DND-41 (cell line): Measurements from ENCODE around the gene KCNH1.

ENCODE experiments used
- ATAC-seq: fragments of 200-7000 bp; cut with Tn5 transposase; 3 replicates; pipeline ENCODE4 v1.9.1; 2021; ENCODE audit warnings: low read depth; ENCODE audit not compliant: insufficient read depth
- DNase-seq: peaks from one replicate; pipeline ENCODE4 v3.0.0-alpha.2; 2020
- H2AFZ ChIP-seq: 2 replicates; pipeline ENCODE4 v1.6.0; 2012; ENCODE audit warnings: low read depth, low read length
- H3K27ac ChIP-seq: 2 replicates; pipeline ENCODE4 v1.5.1; 2012; ENCODE audit warnings: low read length, inconsistent platforms
- H3K27me3 ChIP-seq: fragments of 200-600 bp; sonication (generic); 2 replicates; pipeline ENCODE4 v1.6.0; 2012; ENCODE audit warnings: low read length, mild to moderate bottlenecking, inconsistent platforms; ENCODE audit not compliant: insufficient read depth, poor library complexity
- H3K36me3 ChIP-seq: 2 replicates; pipeline ENCODE4 v1.5.1; 2012; ENCODE audit warnings: low read length, inconsistent platforms; ENCODE audit not compliant: insufficient read depth
- H3K4me1 ChIP-seq: 2 replicates; pipeline ENCODE4 v1.5.1; 2012; ENCODE audit warnings: mild to moderate bottlenecking, low read length; ENCODE audit not compliant: insufficient read depth
- H3K4me2 ChIP-seq: 2 replicates; pipeline ENCODE4 v1.6.0; 2012; ENCODE audit warnings: mild to moderate bottlenecking, moderate library complexity, low read length, inconsistent platforms; ENCODE audit not compliant: insufficient read depth
- H3K4me3 ChIP-seq, 2 experiments: fragments of 200-600 bp in 1 of 2; shearing (Covaris generic) in 1 of 2; 2 replicates each; pipeline ENCODE4 v1.5.1; 2012 to 2016; ENCODE audit warnings: inconsistent platforms in 2 of 2, low read length in 2 of 2, mild to moderate bottlenecking in 2 of 2, low read depth in 1 of 2, moderate library complexity in 1 of 2
- H3K79me2 ChIP-seq: 2 replicates; pipeline ENCODE4 v1.6.0; 2012; ENCODE audit warnings: low read length, inconsistent platforms; ENCODE audit not compliant: insufficient read depth
- H3K9ac ChIP-seq: 2 replicates; pipeline ENCODE4 v1.6.0; 2012; ENCODE audit warnings: low read depth, mild to moderate bottlenecking, inconsistent platforms, low read length, moderate library complexity
- H3K9me3 ChIP-seq: 2 replicates; pipeline ENCODE4 v1.5.1; 2012; ENCODE audit warnings: low read length, moderate library complexity, mild to moderate bottlenecking, inconsistent platforms; ENCODE audit not compliant: insufficient read depth, severe bottlenecking
- H4K20me1 ChIP-seq: 2 replicates; pipeline ENCODE4 v1.6.0; 2012; ENCODE audit warnings: low read length; ENCODE audit not compliant: insufficient read depth
- CTCF ChIP-seq: IDR thresholded peaks from 2 replicates; pipeline ENCODE4 v1.5.1; 2012; ENCODE audit warnings: borderline replicate concordance, low read length, moderate library complexity, mild to moderate bottlenecking; ENCODE audit not compliant: poor library complexity, severe bottlenecking; ENCODE audit errors: extremely low read depth
- EZH2 ChIP-seq: IDR thresholded peaks from 3 replicates; pipeline ENCODE4 v1.6.1; 2012; ENCODE audit warnings: borderline replicate concordance, low read depth, mild to moderate bottlenecking, moderate library complexity, low read length, inconsistent platforms; ENCODE audit not compliant: severe bottlenecking

The KCNH1 gene

GRCh38 chr1:210920258-210920657, 213.7 kb downstream of the KCNH1 start:
- Histone ChIP-seq H3K9me3 (no peaks in the 10 kb centered on the region), H2AFZ (no peak overlapping the region), H3K79me2 (no peaks in the 10 kb centered on the region), H3K4me2 (no peak overlapping the region), H3K27ac (no peak overlapping the region), H4K20me1 (no peaks in the 10 kb centered on the region), H3K9ac (no peak overlapping the region), H3K27me3 (peaks cover 6% of the 10 kb centered on the region), H3K4me1 (no peaks in the 10 kb centered on the region), H3K36me3 (no peaks in the 10 kb centered on the region), H3K4me3 (no peak overlapping the region)
- TF ChIP-seq CTCF (no peak), EZH2 (no peak)
- no peak for ATAC-seq
- no peak for DNase-seq

GRCh38 chr1:210918893-210919292, 215.1 kb downstream of the KCNH1 start:
- no peak for TF ChIP-seq EZH2
- TF ChIP-seq CTCF: no peak
- H4K20me1 ChIP-seq: no peaks in the 10 kb centered on the region
- DNase-seq (no peak), ATAC-seq (no peak)
- H3K36me3 ChIP-seq: no peaks in the 10 kb centered on the region
- H3K9ac ChIP-seq: no peak overlapping the region
- no peaks in the 10 kb centered on the region for H3K4me1 ChIP-seq
- H3K27ac ChIP-seq: no peak overlapping the region
- no peak overlapping the region for H3K4me2 ChIP-seq
- no peak overlapping the region for H3K4me3 ChIP-seq
- no peaks in the 10 kb centered on the region for H3K9me3 ChIP-seq
- H3K79me2 ChIP-seq: no peaks in the 10 kb centered on the region
- H2AFZ ChIP-seq: no peak overlapping the region
- H3K27me3 ChIP-seq: peaks cover 6% of the 10 kb centered on the region

- Histone ChIP-seq H3K4me3 (no peak overlapping the region), H4K20me1 (no peaks in the 10 kb centered on the region; the same call in 1 of the 2 replicates), H3K9ac (no peak overlapping the region), H3K4me2 (no peak overlapping the region), H3K27me3 (peaks cover 6% of the 10 kb centered on the region), H3K27ac (no peak overlapping the region), H3K9me3 (no peaks in the 10 kb centered on the region), H3K36me3 (no peaks in the 10 kb centered on the region), H3K79me2 (no peaks in the 10 kb centered on the region), H3K4me1 (no peaks in the 10 kb centered on the region), H2AFZ (no peak overlapping the region)
- DNase-seq (no peak), ATAC-seq (no peak)
- no peak for TF ChIP-seq CTCF
Measured at GRCh38 chr1:210917560-210918169, 216.3 kb downstream of the KCNH1 start.

GRCh38 chr1:210916548-210916947, 217.4 kb downstream of the KCNH1 start:
- no peaks in the 10 kb centered on the region; the same call in 1 of the 2 replicates for H4K20me1 ChIP-seq
- H3K4me1 ChIP-seq: no peaks in the 10 kb centered on the region
- no peaks in the 10 kb centered on the region for H3K9me3 ChIP-seq
- no peak for TF ChIP-seq EZH2
- no peak for TF ChIP-seq CTCF
- no peak for DNase-seq
- H3K4me2 ChIP-seq: no peak overlapping the region
- no peaks in the 10 kb centered on the region for H3K79me2 ChIP-seq
- H3K27me3 ChIP-seq: peaks cover 6% of the 10 kb centered on the region
- H2AFZ ChIP-seq: no peak overlapping the region
- no peak for ATAC-seq
- no peak overlapping the region for H3K9ac ChIP-seq
- H3K4me3 ChIP-seq: no peak overlapping the region
- no peak overlapping the region for H3K27ac ChIP-seq
- no peaks in the 10 kb centered on the region for H3K36me3 ChIP-seq
